SW 1271 (cell line): ENCODE data around the gene HDDC2.

Experiments
- DNase-seq, 2 experiments: peaks; one replicate each; lab custom pipeline; 2025; lab: John Stamatoyannopoulos, UW

HDDC2 gene

DNA sequence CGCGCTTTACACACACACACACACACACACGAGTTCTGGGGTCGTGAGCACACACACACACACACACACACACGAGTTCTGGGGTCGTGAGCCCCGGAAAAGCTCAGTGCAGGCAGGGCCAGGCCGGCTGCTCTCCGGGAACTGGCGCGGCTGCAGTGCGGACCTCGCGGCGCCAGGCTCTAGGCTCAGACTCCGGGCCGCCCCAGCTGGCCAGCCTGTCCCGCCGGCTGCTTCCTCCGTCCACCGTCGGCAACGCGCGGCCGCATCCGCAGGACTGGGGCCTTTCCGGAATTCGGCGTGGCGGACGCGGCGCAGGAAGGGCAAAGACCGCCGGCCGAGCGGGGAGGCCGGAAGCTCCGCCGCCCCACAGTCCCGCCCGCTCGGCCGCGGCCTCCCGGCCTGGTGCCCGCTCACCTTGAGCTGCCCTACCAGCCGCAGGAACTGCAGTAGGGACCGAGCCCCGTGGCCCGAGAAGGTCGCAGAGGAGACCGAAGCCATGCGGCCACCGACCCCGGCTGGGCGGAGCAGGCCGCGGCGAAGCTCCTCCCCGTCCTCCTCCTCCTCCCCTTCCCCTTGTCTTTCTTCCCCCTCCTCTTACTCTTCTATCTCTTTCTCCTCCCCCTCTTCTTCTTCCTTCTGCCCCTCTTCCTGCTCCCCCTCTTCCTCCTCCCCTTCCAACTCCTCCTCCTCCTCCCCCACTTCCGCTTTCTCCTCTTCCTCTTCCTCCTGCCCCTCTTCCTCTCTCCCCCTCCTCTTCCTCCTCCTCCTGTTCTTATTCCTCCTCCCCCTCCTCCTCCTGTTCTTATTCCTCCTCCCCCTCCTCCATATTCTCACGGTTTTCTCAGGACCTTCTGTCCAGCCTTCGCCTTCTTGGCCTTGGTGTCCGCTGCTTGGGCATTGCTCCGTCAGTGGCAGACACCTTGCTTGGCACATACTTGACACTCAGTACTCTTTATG, at the start of gene HDDC2:
Gene HDDC2 (minus strand): TSS at position 533 of the 957 bp plus-strand sequence. CDS start 35 bp downstream, at position 498.
- peak; percentile 24 to 55 for DNase-seq

DNA sequence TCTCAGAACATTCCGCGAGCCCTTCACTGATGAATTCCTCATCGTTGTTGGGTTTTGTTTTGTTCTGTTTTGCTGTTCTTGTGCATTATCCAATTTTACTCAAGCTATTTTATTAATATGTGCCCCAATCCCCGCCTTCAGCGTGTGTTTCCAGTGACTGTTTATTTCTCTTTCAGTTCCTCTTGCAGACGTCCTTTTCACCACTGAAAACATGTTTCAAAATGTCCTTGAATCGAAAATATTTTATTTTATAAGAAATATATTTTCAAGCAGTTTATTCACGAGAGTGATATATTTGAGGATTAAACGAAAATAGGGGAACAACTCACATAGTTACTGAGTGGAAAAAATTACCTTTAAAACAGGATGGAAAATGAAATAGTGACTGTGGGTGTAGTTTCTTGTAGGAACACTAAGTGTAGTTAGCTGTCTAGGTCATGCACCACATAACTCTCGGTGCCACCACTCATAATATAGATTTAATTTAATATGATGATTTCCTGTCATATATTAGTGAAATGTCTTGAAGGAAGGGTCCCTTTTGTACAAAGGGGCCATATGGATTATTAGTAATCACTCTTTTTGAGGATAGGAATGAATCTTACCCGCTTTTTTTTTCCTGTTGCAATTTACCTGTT, 45.3 kb upstream of the HDDC2 start:
- DNase-seq, result no peak

GRCh38 chr6:125346201-125346925, 44.6 kb upstream of the HDDC2 start:
- no peak for DNase-seq

- no peak for DNase-seq
These were observed 39.7 kb upstream of the HDDC2 start for GRCh38 chr6:125341460-125341859.

DNA sequence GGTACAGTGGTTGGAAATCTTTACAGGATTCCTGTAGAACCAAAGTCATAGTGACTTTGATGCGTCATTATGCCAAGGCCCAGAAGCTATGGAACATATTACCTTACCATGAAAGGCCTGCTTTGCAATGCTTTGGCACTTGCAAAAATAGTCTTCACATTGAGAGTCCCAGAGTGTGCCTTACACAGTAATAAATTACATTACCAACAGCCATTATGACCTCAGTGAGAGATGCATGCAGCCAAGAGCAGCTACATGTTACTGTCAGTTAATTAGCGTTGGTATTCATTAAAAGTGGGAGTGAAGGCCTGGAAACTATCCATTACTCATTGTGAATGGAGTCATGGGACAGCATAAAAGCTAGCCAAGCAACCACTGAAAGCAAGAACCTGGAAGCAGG, 39.2 kb upstream of the HDDC2 start:
- no peak for DNase-seq

DNA sequence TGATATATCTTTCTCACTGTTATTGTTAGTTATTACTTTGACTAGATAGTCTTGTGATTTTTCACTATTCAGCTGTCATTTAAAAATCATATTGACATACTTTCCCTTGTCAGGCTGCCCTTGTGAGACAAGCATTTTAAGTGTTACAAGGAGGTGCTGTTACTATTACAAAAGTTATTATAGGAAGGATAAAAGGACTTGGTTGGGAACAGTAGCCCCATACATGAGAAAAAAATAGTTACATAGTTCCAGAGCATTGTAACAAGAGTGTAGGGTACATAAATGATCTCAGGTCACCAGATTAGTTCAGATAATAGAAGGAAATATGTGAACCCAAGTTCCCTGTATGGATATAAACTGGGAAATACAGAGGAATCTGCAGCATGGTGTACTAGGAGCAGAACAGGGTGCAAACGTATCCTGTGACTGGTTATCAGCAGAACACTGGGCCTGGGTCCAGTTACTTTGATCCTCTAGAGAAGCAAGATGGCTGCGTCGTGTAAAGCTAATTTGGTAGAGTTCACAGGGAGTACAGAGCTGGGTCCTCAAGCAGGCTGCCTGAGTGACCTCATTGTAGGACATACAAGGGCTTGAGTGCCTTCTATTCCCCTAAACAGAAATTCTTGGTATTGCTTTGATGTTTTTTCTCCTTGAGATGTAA, 38.5 kb upstream of the HDDC2 start:
- no peak for DNase-seq

DNA sequence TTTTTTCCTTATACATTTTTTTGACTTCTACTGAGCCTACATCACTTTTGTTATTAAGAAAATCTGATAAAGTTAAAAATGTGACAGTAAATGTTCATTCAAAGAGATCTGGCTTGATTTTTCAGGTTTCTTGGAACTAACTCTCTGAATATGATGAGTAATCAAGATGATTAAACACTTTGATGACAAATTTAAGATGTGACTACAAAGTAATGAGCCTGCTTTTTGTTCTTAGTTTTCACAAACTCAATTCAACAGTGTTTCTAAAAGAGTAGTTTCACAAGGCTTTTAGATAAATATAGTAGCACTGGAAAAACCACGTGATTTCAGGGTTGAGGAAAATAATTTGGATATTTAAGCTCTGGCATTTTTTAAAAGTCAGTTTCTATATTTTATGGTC, 37.9 kb upstream of the HDDC2 start:
- DNase-seq, result no peak

DNA sequence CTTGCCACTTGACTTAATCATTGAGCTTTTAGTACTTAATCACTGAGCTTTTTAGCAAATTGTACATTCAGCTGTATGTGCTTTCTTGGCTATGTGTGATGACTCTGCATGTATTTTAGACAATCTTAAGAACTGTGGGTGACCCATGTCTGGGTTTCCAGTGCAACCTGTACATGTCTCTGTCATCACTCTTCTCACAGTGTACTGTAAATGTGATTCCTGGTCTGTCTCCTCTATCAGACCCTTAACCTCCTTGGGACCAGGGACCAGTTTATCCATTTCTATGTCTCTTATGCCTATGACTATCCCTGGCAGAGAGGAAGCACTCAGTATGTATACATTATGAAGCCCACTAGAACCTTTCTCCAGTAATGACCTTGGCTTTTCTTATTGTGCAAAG, 36.6 kb upstream of the HDDC2 start:
- no peak for DNase-seq

GRCh38 chr6:125337706-125338105, 35.9 kb upstream of the HDDC2 start:
- DNase-seq, result no peak

- DNase-seq, result no peak
These were observed 30.9 kb upstream of the HDDC2 start for GRCh38 chr6:125332664-125333063.

DNA sequence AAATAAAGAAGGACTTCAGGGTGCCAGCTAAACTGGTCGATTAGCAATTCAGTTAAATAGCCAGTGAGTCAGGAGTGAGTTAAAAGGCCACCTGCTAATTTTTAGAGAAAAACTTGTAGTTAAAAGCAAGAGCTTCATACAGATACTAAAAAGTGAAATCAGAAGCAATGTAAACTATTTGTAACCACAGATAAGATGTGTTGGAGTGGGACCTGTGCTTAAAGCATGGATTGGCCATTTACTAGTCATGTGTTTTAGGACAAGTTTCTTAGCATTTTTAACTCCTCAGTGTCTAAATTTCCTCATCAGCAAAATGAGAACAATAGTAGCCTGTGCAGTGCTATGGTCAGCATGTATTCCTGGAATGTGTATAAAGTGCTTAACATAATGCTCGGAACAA, 23.8 kb upstream of the HDDC2 start:
- no peak for DNase-seq

DNA sequence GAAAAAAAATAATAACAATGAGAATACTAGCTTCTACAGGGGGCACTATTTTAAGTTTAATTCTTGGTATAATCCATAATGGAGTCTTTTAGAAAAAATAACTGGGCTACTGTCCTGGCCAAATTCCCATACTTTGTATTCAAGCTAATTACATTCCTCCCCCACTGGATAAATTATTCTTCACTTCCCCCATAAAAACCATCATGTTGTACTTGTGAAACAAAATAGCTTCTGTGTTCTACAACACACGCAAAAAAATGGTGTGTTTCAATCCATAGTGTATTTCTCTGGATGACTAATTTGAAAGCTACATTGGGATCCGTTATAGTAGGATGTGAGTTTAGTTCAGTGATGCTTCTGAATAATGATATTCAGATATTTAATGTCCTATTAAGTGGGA, 21.6 kb upstream of the HDDC2 start:
- DNase-seq, result no peak

- DNase-seq, result no peak
These were observed 14.9 kb upstream of the HDDC2 start for GRCh38 chr6:125316621-125317020.

GRCh38 chr6:125315548-125315947, 13.8 kb upstream of the HDDC2 start:
- no peak for DNase-seq

DNA sequence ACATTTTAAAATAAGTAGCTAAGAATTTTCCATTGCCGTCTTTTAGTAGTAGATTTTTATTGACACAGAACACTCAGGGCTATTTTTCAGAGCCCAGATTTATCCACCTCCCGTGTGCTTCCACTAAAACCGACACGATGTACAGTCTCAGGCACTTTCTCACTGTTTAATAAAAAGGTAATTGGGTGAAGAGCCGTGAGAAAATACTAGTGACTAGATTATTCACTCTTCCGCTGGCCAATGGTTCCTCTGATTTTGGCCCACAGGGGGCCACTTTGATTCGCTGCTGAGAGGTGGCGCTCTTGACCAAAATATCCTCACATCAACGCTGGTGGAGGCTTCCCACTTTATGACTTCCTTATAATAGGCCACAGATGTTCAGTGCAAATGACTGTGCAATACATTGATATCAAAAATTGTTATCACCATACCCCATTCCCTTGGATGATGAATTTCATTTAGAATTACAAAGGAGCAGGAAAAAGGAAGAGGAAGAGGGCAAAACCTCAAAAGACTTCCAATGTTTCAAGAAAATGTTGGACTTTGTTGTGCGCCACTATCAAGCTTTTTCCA, 12.3 kb upstream of the HDDC2 start:
- peak in 1 of 2 experiments; percentile 45 for DNase-seq

- no peak for DNase-seq
These were observed 11.2 kb upstream of the HDDC2 start for GRCh38 chr6:125312950-125313349.

- DNase-seq, result no peak
These were observed 10.7 kb upstream of the HDDC2 start for GRCh38 chr6:125312478-125312877.

GRCh38 chr6:125310994-125311649, 9.4 kb upstream of the HDDC2 start:
- DNase-seq, result peak in 1 of 2 experiments; percentile 65

DNA sequence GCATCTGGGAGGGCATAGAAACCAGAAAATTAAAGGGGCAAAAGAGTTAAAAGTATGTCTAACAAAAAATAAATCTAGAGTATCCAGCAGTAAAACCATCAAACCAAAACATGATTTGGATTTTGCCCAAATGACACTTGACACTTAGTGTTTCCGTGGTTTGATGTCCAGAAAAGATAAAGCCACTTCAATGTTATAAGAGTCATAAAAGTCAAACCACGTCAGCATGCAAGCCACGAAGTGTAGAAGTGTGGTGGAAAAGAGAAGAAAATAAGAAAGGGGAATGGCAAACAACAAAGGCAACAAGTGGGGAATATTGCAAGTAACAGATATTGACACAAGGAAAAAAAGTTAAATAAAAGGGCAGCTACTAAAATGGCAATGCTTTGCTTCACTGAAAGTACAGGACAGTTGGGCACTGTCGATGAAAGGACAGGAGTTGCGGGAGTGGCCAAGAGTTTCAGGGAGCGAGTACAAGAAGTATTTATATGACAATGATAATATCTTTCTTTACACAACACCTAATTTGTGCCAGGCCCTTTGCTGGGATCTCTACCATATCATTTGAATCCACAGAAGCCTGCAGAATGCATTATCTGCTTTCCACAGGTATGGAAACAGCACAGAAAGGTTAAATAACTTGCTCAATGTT, 6.3 kb upstream of the HDDC2 start:
- no peak for DNase-seq

GRCh38 chr6:125307150-125307838, 5.5 kb upstream of the HDDC2 start:
- DNase-seq, result no peak
